IMR-90 (cell line): ENCODE results near the gene PLB1.

ENCODE experiments used
- BHLHE40 ChIP-seq: fragments of 150-350 bp; IDR thresholded peaks from 2 replicates; pipeline ENCODE4 v1.6.1; 2016; ENCODE audit warnings: mild to moderate bottlenecking, low read depth, low read length
- CEBPB ChIP-seq: IDR thresholded peaks from 2 replicates; pipeline ENCODE4 v1.6.1; 2012; ENCODE audit warnings: low read depth, low read length, improper control_type of control experiment
- MAFK ChIP-seq: IDR thresholded peaks from 2 replicates; pipeline ENCODE4 v1.6.1; 2012; ENCODE audit warnings: low read depth, low read length, improper control_type of control experiment
- NFE2L2 ChIP-seq: fragments of 150-350 bp; IDR thresholded peaks from 2 replicates; pipeline ENCODE4 v1.6.1; 2016; ENCODE audit warnings: low read depth, mild to moderate bottlenecking, low read length
- POLR2A ChIP-seq: IDR thresholded peaks from 2 replicates; pipeline ENCODE4 v1.6.1; 2012; ENCODE audit warnings: mild to moderate bottlenecking, low read depth, low read length
- RAD21 ChIP-seq: IDR thresholded peaks from 2 replicates; pipeline ENCODE4 v1.6.1; 2012; ENCODE audit warnings: low read length, improper control_type of control experiment
- RCOR1 ChIP-seq: IDR thresholded peaks from 2 replicates; pipeline ENCODE4 v1.6.1; 2012; ENCODE audit warnings: mild to moderate bottlenecking, low read length, improper control_type of control experiment; ENCODE audit not compliant: insufficient replicate concordance
- RFX5 ChIP-seq: IDR thresholded peaks from 2 replicates; pipeline ENCODE4 v1.8.0; 2012; ENCODE audit warnings: low read depth, mild to moderate bottlenecking, low read length, moderate library complexity
- TF ChIP-seq, protein P1 (sequence below): conservative IDR thresholded peaks from 2 replicates; pipeline ENCODE4 v1.5.1; 2012; ENCODE audit warnings: mild to moderate bottlenecking, low read depth, low read length, improper control_type of control experiment
- TF ChIP-seq, protein P2 (sequence below): fragments of 150-350 bp; IDR thresholded peaks from 2 replicates; pipeline ENCODE4 v1.6.1; 2016; ENCODE audit warnings: low read depth, mild to moderate bottlenecking, low read length, moderate library complexity, borderline replicate concordance

DNA sequence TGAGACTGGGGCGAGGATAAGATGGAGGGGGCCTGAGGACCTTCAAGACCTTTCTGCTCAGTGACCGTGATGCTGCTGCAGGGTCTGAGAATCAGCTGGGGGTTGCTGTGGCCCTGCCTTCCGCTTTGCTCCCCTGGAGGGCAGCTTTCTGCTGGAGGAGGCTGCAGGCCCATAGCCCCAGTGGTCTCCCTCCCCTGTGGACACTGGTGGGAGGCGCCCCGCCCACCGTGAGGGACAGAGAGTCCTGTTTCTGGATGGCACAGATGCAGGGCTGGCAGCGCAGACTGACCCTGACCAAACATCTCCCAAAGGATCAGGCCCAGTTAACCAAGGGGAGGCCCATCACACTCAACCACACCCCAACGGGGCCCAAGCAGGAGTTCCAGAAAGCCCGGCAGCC is 42.8 kb downstream of the PLB1 start:
- TF ChIP-seq POLR2A (no peak), CEBPB (no peak), RAD21 (no peak), RFX5 (no peak), RCOR1 (no peak), BHLHE40 (no peak), NFE2L2 (no peak), MAFK (no peak)
- TF ChIP-seq, protein P1, sequence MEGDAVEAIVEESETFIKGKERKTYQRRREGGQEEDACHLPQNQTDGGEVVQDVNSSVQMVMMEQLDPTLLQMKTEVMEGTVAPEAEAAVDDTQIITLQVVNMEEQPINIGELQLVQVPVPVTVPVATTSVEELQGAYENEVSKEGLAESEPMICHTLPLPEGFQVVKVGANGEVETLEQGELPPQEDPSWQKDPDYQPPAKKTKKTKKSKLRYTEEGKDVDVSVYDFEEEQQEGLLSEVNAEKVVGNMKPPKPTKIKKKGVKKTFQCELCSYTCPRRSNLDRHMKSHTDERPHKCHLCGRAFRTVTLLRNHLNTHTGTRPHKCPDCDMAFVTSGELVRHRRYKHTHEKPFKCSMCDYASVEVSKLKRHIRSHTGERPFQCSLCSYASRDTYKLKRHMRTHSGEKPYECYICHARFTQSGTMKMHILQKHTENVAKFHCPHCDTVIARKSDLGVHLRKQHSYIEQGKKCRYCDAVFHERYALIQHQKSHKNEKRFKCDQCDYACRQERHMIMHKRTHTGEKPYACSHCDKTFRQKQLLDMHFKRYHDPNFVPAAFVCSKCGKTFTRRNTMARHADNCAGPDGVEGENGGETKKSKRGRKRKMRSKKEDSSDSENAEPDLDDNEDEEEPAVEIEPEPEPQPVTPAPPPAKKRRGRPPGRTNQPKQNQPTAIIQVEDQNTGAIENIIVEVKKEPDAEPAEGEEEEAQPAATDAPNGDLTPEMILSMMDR: no peak
- TF ChIP-seq, protein P2, sequence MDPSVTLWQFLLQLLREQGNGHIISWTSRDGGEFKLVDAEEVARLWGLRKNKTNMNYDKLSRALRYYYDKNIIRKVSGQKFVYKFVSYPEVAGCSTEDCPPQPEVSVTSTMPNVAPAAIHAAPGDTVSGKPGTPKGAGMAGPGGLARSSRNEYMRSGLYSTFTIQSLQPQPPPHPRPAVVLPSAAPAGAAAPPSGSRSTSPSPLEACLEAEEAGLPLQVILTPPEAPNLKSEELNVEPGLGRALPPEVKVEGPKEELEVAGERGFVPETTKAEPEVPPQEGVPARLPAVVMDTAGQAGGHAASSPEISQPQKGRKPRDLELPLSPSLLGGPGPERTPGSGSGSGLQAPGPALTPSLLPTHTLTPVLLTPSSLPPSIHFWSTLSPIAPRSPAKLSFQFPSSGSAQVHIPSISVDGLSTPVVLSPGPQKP: no peak
